SKM-1 treated with dmso at 0.1 percent for 144 hours (cell line): ENCODE data around the gene CDCA5.

Source experiments
- DNase-seq: peaks from one replicate; lab custom pipeline; 2025; ENCODE audit not compliant: unreplicated experiment; lab: John Stamatoyannopoulos, UW

CDCA5 gene

DNA sequence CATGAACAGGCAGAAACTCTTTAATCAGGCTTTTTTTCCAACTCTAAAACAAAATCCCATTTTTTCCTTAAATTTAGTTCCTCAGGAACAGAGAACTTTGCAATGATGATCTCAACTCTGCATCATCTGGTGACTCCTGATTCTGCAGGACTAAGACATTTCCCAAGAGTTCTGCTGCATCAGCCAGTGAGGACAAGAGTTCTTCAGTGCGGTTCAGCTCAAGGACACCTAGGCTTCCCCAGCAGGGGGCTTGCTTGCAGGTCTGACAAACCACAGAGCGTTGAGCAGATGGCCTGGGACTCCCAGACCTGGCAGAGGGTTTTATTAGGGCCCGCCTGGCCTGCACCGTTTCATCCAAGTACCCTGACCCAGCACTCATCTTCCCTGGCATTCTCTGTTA, 6.4 kb downstream of the CDCA5 start:
- DNase-seq, result no peak

DNA sequence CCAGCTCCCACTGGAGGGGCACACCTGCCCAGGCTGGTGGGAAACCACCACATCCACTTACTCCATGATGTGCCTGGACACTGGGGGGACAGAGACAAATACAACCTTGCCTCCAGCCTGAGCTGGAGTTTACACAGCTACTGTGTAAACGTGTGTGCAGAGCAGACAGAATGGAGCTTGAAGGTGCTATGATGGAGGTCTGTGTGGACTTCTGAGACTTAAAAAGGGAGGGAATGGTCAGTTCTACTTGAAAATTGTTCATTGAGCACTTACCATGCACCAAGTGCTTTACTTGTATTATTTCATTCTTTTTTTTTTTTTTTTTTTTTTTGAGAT, 11.2 kb downstream of the CDCA5 start:
- DNase-seq, result no peak

DNA sequence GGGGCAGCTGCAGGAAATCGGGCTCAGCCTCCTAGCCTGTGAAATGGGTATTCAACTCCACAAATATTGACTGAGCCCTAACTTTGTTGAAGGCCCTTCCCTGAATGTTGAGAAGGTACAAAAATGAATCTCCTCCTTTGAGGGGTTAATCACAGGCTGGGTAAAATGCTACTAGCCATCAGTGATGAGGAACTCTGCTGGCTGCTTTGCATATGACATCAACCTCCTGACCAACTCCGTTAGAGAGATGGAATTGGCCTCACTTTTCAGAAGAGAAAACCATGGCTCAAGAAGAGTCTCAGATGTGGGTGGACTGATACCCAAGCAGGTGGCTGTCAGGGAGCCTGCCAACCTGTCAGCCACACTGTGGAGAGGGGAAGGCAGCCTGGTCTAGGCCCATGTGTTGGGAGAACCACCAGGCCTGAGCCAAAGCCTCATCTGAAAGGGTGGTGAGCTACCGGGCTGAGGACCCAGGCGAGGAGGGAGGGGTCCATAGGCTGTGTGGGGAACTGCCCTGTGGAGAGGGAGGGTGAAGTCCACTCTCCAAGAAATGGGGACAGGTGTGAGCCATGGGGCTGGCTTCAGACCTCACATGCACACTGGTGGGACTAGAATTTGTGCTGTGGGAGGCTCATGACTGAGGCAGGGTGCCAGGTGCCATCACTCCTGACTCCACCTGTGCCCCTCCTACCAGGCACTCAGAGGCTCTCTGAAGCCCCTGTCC, 11.8 kb downstream of the CDCA5 start:
- DNase-seq, result no peak

DNA sequence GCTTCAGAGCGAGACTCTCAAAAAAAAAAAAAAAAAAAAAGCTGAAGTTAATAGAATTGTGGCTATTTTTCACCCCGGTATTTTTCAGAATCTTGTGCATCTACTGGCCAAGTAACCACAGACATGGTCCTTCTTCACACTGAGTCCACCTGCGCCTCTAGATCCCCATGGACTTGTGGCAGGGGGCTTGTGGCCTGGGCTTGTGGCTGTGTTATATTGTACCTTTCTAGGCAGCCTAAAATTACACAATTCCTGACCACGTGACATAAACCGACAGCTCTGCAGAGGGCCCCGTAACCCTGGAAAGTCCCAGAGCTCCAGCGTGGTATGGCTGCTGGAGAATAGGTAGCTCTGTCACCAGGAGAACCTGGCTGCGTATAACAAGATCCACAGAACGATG, 14.6 kb downstream of the CDCA5 start:
- DNase-seq, result peak; percentile 48

DNA sequence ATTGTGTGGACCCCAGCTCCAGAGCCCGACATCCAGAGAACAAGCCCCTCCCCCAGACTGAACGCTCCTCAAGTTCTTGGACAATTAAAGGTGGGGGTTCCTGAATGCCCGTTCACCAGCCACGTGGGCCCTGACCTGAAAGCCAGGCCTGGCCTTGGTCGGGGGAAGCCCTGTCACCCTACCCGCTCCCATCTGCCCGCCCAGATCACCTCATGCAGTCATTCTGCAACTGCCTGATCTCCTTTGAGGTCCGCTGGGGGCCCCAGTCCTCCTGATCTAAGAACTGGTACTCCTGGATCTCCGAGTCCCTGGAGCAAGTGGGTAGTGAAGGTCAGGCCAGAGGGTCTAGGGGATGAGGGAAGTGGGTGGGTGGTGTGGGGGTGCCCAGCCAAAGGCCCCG, 16.4 kb downstream of the CDCA5 start:
- no peak for DNase-seq

DNA sequence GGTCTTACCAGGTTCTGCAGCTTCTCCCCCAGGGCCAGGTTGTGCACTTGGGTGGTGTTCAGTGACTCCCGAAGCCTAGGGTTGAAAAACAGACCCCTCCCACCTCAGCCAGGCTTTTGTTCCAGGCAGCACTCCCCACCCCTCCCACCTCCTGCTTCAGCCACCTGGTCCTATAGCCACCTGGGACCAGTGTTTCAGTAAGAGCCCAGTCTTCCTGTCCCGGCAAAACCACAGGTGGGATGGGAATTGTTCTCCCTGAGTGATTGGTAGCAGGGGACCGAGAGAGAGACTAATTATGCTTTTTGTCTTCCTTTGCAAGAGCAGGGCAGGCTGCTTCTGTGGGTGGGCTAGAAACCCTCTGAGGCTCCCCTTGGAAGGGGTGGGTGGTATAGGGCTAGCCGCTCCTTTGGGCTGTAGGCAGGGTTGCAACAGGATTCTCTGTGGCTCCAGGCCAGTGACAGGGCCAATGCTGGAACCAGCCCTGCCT, 17.0 kb downstream of the CDCA5 start:
- DNase-seq, result no peak

DNA sequence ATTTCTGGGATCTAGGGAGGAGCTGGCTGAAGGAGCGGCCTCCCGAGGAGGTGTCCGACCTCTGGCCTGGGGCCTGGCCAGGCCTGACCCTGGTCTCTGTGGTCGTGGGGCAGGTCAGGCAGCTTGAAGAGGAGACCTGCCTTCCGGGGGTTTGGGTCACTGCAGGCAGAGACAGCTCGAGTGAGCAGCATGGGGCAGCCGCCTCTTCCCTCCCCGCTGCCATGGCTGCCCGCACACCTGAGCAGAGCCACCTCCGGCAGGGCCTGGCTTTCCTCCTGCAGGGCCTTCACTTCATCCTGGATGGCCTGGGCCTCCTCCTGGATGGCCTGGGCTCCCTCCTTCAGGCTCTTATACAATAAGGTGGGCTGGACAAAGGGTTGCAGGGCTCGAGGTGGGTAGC, 17.5 kb downstream of the CDCA5 start:
- DNase-seq, result no peak

DNA sequence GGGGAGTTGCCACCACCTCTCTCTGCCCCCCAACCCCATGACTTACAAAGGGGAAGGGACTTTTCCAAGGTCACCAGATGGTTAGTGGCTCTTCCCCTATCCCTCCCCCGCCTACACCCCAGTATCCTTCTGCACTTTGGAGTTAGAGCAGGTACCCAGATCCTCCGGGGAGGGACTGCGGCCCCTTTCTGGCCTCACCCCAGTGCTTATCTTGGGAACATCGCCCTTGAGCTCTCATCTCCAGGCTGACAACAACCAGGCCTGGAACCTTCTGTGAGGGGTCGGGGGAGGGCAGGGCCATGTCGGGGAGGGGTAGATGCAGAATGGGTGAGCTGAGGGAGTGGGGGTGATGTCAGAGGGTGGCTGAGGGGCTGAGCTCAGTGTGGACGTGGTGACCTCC, 18.0 kb downstream of the CDCA5 start:
- no peak for DNase-seq

DNA sequence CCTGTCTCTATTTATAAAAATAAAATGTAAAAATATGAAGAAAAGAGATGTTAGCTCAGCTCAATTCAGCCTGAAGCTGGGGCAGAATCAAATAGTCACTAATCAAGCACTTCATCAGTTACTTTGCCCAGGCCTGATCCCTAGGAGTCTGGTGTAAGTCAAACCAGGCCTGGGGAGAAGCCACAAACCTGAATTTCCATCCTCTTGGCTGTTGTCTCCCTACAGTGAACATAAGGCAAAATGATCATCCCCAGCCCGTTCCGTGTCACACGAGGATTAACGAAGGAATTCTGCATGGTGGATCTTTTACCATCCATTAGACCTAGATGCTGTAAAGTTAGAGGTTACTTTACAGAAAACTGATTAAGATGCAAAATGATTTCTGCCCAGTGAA, 19.0 kb downstream of the CDCA5 start:
- no peak for DNase-seq

DNA sequence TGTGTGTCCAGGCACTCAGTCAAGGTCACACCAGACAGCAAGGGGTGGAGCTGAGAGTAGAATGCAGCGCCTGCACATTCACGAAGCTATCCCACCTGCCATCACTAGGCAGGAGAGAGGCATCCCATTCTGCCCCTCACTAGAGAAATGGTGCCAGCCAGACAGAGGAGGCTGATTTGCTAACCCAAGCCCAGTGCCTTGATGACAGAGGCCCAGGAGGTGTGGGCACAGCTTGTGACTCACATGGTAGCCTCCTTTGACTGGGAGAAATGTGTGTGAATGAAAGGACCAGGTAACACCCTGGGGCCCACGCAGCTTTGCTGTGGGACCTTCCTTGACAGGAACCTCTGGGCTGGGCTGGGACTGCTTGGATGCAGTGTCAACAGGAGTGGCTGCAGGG, 20.3 kb downstream of the CDCA5 start:
- DNase-seq, result no peak

DNA sequence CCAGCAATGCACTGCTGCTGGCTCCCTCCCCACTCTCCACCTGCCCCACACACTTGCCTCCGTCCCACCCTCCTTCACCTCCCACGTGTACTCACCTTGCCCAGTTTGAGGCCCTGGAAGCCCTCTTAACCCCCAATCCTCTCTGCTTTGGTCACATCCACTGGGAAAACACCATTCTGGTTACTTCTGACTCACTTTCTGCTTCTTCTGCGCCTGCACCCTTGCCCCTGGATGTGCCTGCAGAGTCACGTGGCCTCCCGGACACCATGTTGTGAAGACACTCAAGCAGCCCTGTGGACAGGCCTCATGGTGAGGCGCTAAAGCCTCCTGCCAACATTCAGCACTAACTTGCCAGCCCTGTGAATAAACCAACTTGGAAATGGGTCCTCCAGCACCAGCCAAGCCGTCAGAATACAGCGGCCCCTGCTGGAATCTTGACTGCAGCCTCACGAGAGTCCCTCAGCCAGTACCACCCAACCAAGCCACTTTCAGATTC, 22.9 kb downstream of the CDCA5 start:
- no peak for DNase-seq

DNA sequence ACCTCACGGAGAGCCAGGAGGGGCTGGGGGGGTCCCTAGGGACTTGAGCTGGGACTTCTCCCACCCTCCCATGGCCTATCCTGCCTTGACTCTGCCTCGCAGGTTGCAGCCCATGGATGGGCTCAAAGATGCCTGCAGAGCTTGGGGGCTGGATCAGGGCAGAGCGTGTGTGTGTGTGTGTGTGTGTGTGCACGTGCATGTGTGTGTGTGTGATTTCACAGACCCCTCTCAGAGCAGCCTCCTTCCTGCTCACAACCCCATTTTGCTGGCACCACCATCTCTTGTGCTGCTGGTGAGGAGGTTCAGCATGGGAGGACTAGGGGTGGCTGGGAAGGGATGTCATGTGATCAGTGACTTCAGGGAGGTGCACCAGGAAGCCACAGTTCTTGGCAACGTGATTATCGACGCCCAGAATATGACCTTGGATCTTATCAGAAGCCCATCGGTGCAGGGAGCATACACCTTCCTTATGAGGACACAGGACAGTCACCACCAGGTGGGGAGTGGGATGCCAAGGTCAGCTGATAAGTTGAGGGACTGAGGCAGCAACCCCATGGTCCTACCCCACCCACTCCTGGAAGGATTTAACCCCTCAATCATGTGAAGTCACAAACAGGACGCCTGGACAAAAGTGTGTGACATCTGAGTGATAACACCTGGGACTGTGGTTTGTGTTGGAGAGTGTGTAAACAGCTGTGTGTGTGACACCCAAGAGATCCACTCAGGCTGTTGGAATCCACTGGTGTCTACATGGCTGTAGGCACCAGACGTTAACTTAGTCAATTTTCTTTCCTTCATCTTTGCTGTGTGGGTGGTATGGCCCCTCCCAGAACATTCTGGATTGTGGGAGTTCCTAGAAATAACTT, 23.6 kb downstream of the CDCA5 start:
- DNase-seq, result no peak

DNA sequence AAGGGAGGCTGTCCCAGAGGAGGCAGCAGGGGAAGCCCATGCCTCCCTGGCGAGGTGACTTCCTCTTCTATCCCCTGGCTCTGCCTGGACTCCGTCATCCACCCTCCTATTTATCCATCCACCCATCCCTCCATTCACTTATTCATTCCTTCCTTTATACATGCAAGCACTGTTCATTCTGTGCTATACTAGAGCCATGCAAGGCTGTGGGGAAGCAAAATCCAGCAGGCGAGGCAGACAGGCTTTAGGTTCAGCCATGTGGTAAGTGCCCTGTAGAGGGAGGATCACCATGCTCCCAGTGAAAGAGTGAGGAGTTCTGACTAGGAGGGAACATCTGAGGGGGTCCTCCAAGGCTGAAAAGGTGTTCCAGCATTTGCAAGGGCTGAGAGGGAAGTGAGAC, 24.3 kb downstream of the CDCA5 start:
- DNase-seq, result no peak

DNA sequence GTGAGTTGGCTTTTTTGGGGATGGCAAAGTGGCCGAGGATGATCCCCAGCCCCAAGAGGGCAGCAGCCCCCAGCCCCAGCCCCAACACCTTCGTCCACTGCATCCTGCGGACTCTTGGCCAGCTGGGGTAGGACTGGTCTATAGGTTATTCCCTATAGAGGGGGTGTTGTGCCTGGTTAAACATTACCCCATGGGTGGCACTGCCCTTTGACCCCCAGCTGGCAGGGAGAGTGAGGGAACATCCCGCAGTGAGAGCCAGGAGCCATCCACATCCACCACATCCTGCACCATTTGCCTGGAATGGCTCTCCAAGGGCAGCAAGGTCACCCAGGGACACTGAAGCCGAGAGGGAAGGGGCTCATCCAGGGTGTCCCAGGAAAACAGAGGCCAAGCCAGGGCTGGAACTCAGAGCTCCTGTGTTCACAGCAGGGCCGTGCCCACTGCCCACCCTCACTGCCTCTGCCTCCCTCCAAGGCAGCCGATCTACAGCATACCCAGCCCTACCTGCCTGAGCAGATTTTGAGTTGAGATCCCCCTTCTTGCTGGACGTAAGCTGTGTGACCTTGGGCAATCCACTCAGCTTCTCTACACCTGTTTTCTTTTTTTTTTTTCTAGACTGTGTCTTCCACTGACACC, 25.3 kb downstream of the CDCA5 start, which contains the start of gene NAALADL1:
Gene NAALADL1, minus strand, starts transcription at position 135 of the 636 bp plus-strand sequence. Its CDS starts 32 bp downstream, at position 103.
- no peak for DNase-seq

DNA sequence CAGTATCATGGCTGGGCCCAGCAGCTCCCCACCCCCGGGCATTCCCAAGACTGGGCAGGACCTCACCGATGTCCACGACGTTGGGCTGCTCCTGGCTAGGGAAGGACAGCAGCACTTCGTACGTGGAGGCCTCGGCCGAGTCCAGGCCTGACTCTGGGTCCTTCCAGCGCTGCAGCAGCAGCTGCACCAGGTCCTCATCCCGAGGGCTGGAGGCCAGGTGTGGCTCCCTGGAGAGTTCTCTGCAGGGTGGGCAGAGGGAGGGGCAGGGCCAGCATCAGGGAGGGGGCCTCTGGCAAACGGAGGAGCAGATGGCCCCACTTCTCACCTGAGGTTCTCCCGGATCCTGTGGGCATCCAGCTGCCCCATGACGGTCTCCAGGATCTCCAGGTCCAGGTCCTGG, 25.8 kb downstream of the CDCA5 start:
- no peak for DNase-seq

DNA sequence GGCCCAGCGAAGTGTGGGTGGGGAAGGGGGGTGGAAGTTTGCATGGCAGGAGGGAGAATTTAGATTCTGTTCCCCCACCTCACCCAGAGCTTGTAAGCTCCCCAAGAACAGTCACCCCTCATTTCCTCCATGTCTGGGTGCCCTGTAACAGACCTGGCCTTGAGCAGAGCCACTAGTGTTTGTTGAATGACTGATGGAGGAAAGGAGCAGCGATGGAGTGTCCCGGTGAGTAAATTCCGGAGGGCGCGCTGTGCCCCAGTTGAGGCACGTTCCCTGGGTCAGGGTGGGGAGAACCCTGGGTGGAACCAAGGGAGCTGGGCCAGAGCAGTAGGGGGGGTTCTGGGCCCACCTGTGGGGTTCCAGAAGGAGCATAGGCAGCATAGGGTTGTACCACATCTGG, 26.3 kb downstream of the CDCA5 start:
- no peak for DNase-seq

DNA sequence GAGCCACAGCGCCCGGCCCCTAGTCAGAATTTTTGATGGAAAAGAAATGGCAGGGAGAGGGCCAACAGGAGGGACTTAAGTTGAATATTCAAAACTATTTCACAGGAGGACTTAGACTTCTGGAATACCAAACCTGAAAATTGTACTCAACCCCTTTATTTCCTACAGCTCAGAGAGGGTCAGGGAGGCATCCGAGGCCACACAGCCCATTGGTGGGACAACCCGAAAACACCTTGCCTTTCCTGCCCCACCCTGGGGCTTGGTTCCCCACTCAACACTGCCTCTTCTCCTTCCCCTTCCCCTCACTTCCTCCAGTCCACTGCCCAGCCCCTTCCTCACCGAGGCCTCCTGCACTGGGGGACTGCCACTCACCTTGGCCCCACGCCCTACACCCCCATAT, 26.8 kb downstream of the CDCA5 start:
- no peak for DNase-seq

DNA sequence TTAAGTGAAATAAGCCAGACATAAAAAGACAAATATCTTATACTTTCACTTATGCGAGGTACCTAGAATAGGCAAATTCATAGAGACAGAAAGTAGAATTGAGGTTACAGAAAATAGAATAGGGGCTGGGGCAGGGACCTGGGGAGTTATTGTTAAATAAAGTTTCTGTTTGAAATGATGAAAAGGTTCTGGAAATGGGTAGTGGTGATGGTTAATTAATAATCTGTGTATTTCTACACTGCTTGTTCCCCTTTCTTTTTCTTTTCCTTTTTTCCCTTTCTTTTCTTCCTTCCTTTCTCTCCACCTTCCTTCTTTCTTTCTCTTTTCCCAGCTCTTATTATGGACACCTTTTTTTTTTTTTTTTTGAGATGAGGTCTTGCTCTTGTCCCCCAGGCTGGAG, 28.3 kb downstream of the CDCA5 start:
- DNase-seq, result no peak

DNA sequence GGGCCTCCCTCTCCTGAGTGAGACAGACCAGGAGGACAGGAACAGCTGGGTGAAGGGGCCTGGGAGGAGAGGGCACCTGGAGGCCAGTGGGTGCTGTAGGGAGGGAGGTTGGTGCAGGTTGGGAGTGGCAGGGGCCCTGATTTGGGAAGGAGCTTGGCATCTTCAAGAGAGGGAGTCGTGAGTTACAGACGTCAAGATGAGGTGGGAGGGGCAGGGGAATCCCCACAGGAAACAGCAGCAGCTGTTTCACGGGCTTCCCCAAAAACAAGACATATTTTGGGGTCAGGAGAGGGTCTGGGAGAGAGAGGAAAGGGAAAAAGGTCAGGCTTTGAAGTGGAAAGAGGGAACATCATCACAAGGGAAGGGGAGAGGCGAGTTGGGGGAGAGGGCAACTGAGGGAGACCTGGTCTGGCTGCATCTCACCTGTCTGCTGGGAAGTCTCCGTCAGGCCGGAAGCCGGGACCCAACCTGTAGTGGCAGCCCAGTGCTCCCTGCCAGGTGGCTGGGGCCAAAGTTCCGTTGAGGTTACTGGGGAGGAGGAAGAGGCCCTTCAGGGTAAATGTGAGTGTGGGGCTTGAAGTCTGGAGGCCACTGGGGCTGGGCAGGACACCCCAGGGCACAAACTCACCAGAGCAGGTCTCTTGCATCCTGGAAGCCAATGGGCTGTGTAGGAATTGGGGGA, 29.9 kb downstream of the CDCA5 start:
- no peak for DNase-seq

DNA sequence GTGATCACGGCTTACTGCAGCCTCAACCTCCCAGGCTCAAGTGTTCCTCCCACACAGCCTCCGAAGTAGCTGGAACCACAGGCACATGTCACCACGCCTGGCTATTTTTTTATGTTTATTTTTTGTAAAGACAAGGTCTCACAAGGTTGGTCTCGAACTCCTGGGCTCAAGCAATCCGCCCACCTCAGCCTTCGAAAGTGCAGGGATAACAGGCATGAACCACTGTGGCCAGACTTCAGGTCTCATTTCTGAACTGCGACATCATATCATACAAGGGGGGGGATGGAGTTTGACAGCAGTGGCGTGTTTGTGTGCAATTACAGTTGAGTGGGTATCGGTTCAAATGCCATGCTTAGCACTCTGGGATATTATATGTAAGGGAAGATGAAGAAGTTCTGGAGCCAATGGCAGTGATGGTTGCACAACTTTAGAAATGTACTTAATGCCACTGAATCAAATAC, 32.4 kb downstream of the CDCA5 start:
- DNase-seq, result no peak
